Rectal smooth muscle tissue (tissue), 1 donor: ENCODE measurements around the gene SUMO4.

ENCODE experiments used
- H3K27ac ChIP-seq: one replicate; pipeline ENCODE4 v1.7.0; 2013; ENCODE audit warnings: low read depth, low read length, inconsistent platforms
- H3K27me3 ChIP-seq: one replicate; pipeline ENCODE4 v1.7.0; 2013; ENCODE audit warnings: low read length; ENCODE audit not compliant: control insufficient read depth, insufficient read depth
- H3K36me3 ChIP-seq: one replicate; pipeline ENCODE4 v1.7.0; 2013; ENCODE audit warnings: low read length; ENCODE audit not compliant: control insufficient read depth, insufficient read depth
- H3K4me1 ChIP-seq: one replicate; pipeline ENCODE4 v1.7.0; 2013; ENCODE audit warnings: low read length; ENCODE audit not compliant: control insufficient read depth, insufficient read depth
- H3K4me3 ChIP-seq: one replicate; pipeline ENCODE4 v1.7.0; 2013; ENCODE audit warnings: low read length
- H3K9ac ChIP-seq: one replicate; pipeline ENCODE4 v1.7.0; 2013; ENCODE audit warnings: low read length

The SUMO4 gene

DNA sequence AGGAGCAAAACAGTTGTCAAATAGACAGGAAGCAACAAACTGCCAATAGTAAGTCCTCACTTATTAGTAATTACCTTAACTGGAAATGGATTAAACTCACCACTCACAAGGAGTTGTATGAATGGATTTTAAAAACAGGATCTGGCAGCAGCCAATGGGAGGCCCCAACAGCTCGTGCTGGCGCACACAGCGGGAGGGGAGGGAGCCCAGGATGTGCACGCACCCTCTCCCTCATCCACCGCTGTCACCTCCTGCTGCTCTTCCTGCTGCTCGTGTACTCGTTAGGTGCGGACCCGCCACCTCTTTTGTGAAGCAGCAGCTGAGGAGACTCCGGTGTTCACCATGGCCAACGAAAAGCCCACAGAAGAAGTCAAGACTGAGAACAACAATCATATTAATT, at the start of gene SUMO4:
Gene SUMO4 (plus strand): TSS at position 213 of the 400 bp plus-strand sequence. CDS start 130 bp downstream, at position 343.
- Histone ChIP-seq H3K4me3 (no peak within 1 kb of the TSS), H3K36me3 (peaks cover 3% of the 10 kb centered on the region), H3K9ac (no peak within 1 kb of the TSS)

GRCh38 chr6:149354009-149354408, 46.1 kb upstream of the SUMO4 start:
- Histone ChIP-seq H3K27me3 (no peaks in the 10 kb centered on the region), H3K4me1 (peaks cover 2% of the 10 kb centered on the region), H3K27ac (no peak overlapping the region), H3K9ac (no peak overlapping the region), H3K4me3 (no peak overlapping the region), H3K36me3 (no peaks in the 10 kb centered on the region)

More for the DNA sequence above, at the start of gene SUMO4:
- no peaks in the 10 kb centered on the region for H3K27me3 ChIP-seq
- no peaks in the 10 kb centered on the region for H3K4me1 ChIP-seq
- H3K27ac ChIP-seq: no peak within 1 kb of the TSS

DNA sequence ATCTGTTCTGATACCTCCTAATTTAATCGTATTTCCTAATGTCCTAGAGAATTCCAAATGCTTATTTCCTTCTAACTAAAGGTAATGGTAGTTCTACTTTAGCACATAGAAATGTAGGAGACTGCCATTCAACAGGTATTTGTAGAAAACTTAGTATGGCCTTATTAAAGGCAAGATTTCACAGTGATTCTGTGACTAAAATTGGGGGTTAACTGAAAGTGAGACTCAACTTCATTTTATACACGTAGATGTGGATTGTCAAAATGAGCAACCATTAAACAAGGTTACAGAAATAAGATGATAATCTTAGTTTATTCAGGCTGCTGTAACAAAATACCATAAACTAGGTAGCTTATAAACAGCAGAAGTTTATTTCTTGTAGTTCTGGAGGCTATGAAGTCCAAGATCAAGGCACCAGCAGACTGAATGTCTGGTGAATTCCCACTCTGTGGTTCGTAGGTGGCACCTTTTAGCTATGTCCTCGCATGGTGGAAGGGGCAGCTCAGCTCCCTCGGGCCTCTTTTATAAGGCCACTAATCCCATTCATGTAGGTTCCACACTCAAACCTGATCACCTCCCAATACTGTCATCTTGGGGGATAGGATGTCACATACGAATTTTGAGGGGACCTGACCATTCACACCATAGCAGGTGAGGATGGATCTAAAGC, 43.8 kb upstream of the SUMO4 start:
- no peak overlapping the region for H3K9ac ChIP-seq
- H3K27ac ChIP-seq: no peak overlapping the region
- H3K4me3 ChIP-seq: no peak overlapping the region
- H3K36me3 ChIP-seq: no peaks in the 10 kb centered on the region
- H3K4me1 ChIP-seq: peaks cover 2% of the 10 kb centered on the region
- H3K27me3 ChIP-seq: no peaks in the 10 kb centered on the region

DNA sequence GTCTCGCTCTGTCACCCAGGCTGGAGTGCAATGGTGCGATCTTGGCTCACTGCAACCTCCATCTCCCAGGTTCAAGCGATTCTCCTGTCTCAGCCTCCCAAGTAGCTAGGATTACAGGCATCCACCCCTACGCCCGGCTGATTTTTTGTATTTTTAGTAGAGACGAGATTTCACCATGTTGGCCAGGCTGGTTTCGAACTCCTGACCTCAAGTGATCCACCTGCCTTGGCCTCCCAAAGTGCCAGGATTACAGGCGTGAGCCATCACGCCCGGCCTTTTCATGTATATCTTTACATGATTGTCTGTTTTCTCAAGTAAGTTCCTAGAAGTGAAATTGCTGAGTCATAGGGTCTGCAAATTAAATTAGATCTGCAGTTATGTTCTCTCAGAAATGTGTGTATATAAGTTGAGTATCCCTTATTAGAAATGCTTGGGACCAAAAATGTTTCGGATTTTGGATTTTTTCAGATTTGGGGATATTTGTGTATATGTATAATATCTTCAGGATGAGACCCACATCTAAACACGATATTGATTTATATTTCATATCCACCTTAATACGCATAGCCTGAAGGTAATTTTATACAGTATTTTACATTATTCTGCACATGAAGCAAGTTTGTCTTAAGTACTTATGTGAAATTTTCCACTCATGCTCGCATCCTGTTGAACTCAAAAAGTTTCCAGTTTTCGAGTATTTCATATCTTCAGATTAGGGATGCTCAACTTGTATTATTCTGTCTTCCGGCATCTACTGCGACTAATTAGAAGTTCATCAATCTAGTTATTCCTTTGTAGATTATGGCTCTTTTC, 42.1 kb upstream of the SUMO4 start:
- Histone ChIP-seq H3K27me3 (no peaks in the 10 kb centered on the region), H3K4me3 (no peak overlapping the region), H3K36me3 (no peaks in the 10 kb centered on the region), H3K9ac (no peak overlapping the region), H3K27ac (no peak overlapping the region), H3K4me1 (peaks cover 2% of the 10 kb centered on the region)

DNA sequence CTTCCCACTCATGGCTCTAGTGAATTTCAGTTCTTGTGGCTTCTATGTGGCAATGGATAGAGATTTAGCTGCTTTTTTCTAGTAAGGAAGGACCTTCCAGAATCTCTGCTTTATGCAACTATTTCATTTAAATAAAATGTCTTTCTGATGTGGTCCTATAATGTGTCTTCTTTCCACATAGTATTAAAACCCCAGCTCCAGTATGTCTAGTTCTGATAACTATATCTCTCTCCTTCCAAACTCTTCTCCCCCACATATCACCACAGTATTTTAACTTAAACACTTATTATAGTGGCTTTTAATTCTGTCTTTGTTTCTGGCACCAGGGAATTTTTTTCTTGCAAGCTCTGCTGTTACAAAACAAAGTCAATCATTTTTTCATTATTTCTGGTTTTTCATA, 40.6 kb upstream of the SUMO4 start:
- Histone ChIP-seq H3K9ac (no peak overlapping the region), H3K4me1 (peaks cover 9% of the 10 kb centered on the region), H3K27me3 (no peaks in the 10 kb centered on the region), H3K4me3 (no peak overlapping the region), H3K27ac (no peak overlapping the region), H3K36me3 (no peaks in the 10 kb centered on the region)

- H3K27me3 ChIP-seq: no peaks in the 10 kb centered on the region
- H3K27ac ChIP-seq: no peak overlapping the region
- H3K9ac ChIP-seq: no peak overlapping the region
- no peak overlapping the region for H3K4me3 ChIP-seq
- peaks cover 9% of the 10 kb centered on the region for H3K4me1 ChIP-seq
- no peaks in the 10 kb centered on the region for H3K36me3 ChIP-seq
Observed at GRCh38 chr6:149360536-149360935, 39.5 kb upstream of the SUMO4 start.

DNA sequence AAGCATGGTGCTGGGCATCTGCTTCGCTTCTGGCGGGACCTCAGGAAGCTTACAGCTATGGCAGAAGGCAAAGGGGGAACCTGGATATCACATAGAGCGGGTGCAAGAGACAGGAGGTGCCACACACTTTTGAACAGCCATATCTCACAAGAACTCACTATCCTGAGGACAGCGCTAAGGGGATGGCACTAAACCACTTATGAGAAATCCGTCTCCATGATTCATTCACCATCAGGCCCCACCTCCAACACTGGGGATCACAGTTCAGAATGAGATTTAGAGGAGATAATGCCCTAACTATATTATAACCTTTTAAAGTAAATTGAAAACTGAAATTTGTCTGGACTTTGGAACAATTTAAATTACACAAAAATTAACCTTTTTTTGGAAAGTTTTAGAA, 37.8 kb upstream of the SUMO4 start:
- no peaks in the 10 kb centered on the region for H3K27me3 ChIP-seq
- H3K36me3 ChIP-seq: no peaks in the 10 kb centered on the region
- H3K4me3 ChIP-seq: no peak overlapping the region
- H3K9ac ChIP-seq: no peak overlapping the region
- peaks cover 9% of the 10 kb centered on the region for H3K4me1 ChIP-seq
- H3K27ac ChIP-seq: no peak overlapping the region

GRCh38 chr6:149363154-149363553, 36.9 kb upstream of the SUMO4 start:
- Histone ChIP-seq H3K4me3 (no peak overlapping the region), H3K27ac (no peak overlapping the region), H3K9ac (no peak overlapping the region), H3K36me3 (no peaks in the 10 kb centered on the region), H3K27me3 (no peaks in the 10 kb centered on the region), H3K4me1 (peaks cover 9% of the 10 kb centered on the region)

GRCh38 chr6:149364557-149364956, 35.5 kb upstream of the SUMO4 start:
- Histone ChIP-seq H3K4me3 (no peak overlapping the region), H3K4me1 (peaks cover 7% of the 10 kb centered on the region)

DNA sequence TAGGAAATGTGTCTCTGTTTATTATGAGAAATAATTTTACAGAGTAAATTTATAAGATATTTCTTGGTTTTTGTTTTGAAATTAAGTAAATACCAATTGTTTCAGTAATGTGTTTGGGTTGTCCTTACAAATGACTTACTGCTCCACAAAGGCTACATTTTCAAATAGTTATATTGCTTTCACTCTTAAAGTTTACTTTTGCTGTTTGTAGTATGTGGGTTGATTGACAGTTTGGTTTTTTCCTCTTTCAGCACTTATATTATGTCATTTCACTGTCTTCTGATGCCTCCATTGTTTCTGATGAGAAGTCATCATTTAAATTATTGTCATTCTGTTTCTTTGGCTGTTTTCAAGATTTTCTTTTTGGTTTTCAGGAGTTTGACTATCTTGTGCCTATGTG, 34.9 kb upstream of the SUMO4 start:
- no peak overlapping the region for H3K9ac ChIP-seq
- H3K36me3 ChIP-seq: no peaks in the 10 kb centered on the region
- peaks cover 7% of the 10 kb centered on the region for H3K4me1 ChIP-seq
- no peak overlapping the region for H3K4me3 ChIP-seq
- H3K27ac ChIP-seq: no peak overlapping the region
- H3K27me3 ChIP-seq: no peaks in the 10 kb centered on the region

More at GRCh38 chr6:149364557-149364956, 35.5 kb upstream of the SUMO4 start:
- Histone ChIP-seq H3K36me3 (no peaks in the 10 kb centered on the region), H3K9ac (no peak overlapping the region), H3K27me3 (no peaks in the 10 kb centered on the region), H3K27ac (no peak overlapping the region)

DNA sequence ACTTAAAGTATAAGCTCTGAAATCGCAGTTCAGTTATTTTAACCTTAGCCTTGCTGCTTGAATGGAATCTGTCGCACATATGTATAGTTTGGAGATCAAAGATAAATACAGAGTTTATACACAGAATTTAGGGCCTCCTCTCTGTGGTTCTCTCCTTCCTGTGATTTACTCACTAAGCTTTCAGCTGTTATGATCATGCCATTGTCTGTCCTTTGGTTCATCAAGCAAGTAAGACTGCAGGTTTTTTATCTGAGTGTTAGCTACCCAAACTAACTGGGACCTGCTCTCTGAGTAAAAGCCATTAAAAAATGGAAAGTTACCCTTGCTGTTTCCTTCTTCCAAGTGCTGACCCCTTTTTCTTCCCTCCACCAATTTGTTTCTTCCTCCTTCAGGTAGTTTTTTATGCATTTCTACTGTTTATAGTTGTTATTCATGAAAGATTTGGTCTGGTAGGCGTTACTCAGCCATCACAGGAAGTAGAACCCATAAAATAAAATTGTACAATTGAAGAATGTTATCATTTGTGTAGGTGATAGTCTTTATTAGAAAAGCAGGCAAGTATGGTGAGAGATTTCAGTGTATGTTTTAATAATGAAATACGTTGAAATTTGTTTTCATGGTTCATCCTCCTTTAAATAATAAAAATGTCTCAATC, 33.7 kb upstream of the SUMO4 start:
- no peak overlapping the region for H3K27ac ChIP-seq
- peaks cover 3% of the 10 kb centered on the region for H3K36me3 ChIP-seq
- peaks cover 8% of the 10 kb centered on the region for H3K4me1 ChIP-seq
- H3K9ac ChIP-seq: no peak overlapping the region
- no peak overlapping the region for H3K4me3 ChIP-seq
- no peaks in the 10 kb centered on the region for H3K27me3 ChIP-seq

DNA sequence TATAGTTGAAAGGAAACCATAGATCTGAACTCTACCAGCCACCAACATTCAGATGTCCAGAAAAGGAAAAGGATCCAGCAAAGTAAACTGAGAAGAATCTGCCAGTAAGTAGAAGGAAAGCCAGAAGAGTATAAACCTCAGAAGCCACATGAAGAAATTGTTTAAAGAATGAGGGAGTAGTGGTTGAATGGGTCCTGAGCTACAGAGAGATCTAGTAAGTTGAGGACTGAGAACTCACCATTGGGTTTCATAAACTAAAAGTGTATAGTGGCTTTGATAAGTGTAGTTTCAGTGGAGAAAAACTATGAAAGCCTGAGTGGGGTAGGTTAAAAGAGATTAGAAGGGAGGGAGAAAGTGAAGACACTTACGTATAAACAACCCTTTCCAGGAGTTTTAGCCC, 32.0 kb upstream of the SUMO4 start:
- H3K27ac ChIP-seq: no peak overlapping the region
- no peak overlapping the region for H3K4me3 ChIP-seq
- peaks cover 8% of the 10 kb centered on the region for H3K4me1 ChIP-seq
- H3K27me3 ChIP-seq: no peaks in the 10 kb centered on the region
- no peak overlapping the region for H3K9ac ChIP-seq
- peaks cover 3% of the 10 kb centered on the region for H3K36me3 ChIP-seq
